Measurements from ENCODE around the gene STX18. TPM values are rescaled to one million over a fixed set of nuclear protein-coding genes. Genes with fewer than 3 reads are reported as not detected.

Gene STX18
- total and polyA plus RNA-seq, 2 donors from 2014 or later: 37.2 to 66.8 TPM

GRCh38 chr4:4535590-4535989 is 6.3 kb downstream of the STX18 start:
- no peaks in the 10 kb centered on the region for H3K9me3 ChIP-seq (ENCODE audit: control insufficient read depth in 2 of 3, insufficient read depth in 1 of 3, low read length in 3 of 3)
- no peak for FAIRE-seq

GRCh38 chr4:4534515-4535145 is 7.2 kb downstream of the STX18 start:
- FAIRE-seq: no peak
- no peak for TF ChIP-seq CTCF (IDR thresholded peaks at IDR 0.05; ENCODE audit: borderline replicate concordance, extremely low read depth, insufficient read depth)

More at GRCh38 chr4:4535590-4535989, 6.3 kb downstream of the STX18 start:
- no peaks in the 10 kb centered on the region for H3K36me3 ChIP-seq (ENCODE audit: control insufficient read depth in 2 of 3, insufficient read depth in 3 of 3, low read length in 3 of 3)
- H3K27me3 ChIP-seq (ENCODE audit: control insufficient read depth, insufficient read depth, low read length): no peaks in the 10 kb centered on the region
- H3K4me3 ChIP-seq (ENCODE audit: low read length in 3 of 3): no peak overlapping the region
- H3K9ac ChIP-seq (ENCODE audit: low read length in 3 of 3): no peak overlapping the region
- H3K27ac ChIP-seq (ENCODE audit: low read depth in 2 of 2, low read length in 2 of 2): no peak overlapping the region
- DNase-seq: no peak
- intact Hi-C loops (cut with DNase I): no loop called here
- no peak for TF ChIP-seq CTCF (IDR thresholded peaks at IDR 0.05; ENCODE audit: borderline replicate concordance, extremely low read depth, insufficient read depth)
- H3K4me1 ChIP-seq (ENCODE audit: control insufficient read depth in 2 of 3, insufficient read depth in 2 of 3, low read depth in 1 of 3, low read length in 3 of 3): peaks cover 3 to 19% (median 7%) of the 10 kb centered on the region in 3 donors

GRCh38 chr4:4533461-4534169 is 8.2 kb downstream of the STX18 start:
- no peak for TF ChIP-seq CTCF (IDR thresholded peaks at IDR 0.05; ENCODE audit: borderline replicate concordance, extremely low read depth, insufficient read depth)
- Histone ChIP-seq H3K27me3 (ENCODE audit: control insufficient read depth, insufficient read depth, low read length) (no peaks in the 10 kb centered on the region), H3K9ac (ENCODE audit: low read length in 3 of 3) (no peak overlapping the region), H3K36me3 (ENCODE audit: control insufficient read depth in 2 of 3, insufficient read depth in 3 of 3, low read length in 3 of 3) (no peaks in the 10 kb centered on the region), H3K9me3 (ENCODE audit: control insufficient read depth in 2 of 3, insufficient read depth in 1 of 3, low read length in 3 of 3) (no peaks in the 10 kb centered on the region), H3K4me1 (ENCODE audit: control insufficient read depth in 2 of 3, insufficient read depth in 2 of 3, low read depth in 1 of 3, low read length in 3 of 3) (peaks cover 0 to 8% (median 7%) of the 10 kb centered on the region in 3 donors), H3K4me3 (ENCODE audit: low read length in 3 of 3) (no peak overlapping the region), H3K27ac (ENCODE audit: low read depth in 2 of 2, low read length in 2 of 2) (no peak overlapping the region)
- FAIRE-seq: no peak
- peak in 1 of 5 donors; percentile 10 for DNase-seq
- intact Hi-C loops (cut with DNase I): no loop called here

More at GRCh38 chr4:4534515-4535145, 7.2 kb downstream of the STX18 start:
- intact Hi-C loops (cut with DNase I): no loop called here
- no peak overlapping the region for H3K27ac ChIP-seq (ENCODE audit: low read depth in 2 of 2, low read length in 2 of 2)
- no peak for DNase-seq
- no peaks in the 10 kb centered on the region for H3K27me3 ChIP-seq (ENCODE audit: control insufficient read depth, insufficient read depth, low read length)
- H3K4me1 ChIP-seq (ENCODE audit: control insufficient read depth in 2 of 3, insufficient read depth in 2 of 3, low read depth in 1 of 3, low read length in 3 of 3): peaks cover 0 to 11% (median 7%) of the 10 kb centered on the region in 3 donors
- no peak overlapping the region for H3K4me3 ChIP-seq (ENCODE audit: low read length in 3 of 3)
- no peak overlapping the region for H3K9ac ChIP-seq (ENCODE audit: low read length in 3 of 3)
- H3K9me3 ChIP-seq (ENCODE audit: control insufficient read depth in 2 of 3, insufficient read depth in 1 of 3, low read length in 3 of 3): no peaks in the 10 kb centered on the region
- H3K36me3 ChIP-seq (ENCODE audit: control insufficient read depth in 2 of 3, insufficient read depth in 3 of 3, low read length in 3 of 3): no peaks in the 10 kb centered on the region
